GM23338 (cell line): ENCODE measurements around the gene VDAC1. TPM values are rescaled to one million over a fixed set of nuclear protein-coding genes. Genes with fewer than 3 reads are reported as not detected.

Experiments used
- ATAC-seq: fragments of 200-7000 bp; cut with Tn5 transposase; 3 replicates; pipeline ENCODE4 v1.9.1; 2020
- DNase-seq: peaks from one replicate; pipeline ENCODE4 v3.0.0-alpha.2; 2015; ENCODE audit warnings: low spot score
- H2AFZ ChIP-seq: fragments of 200-600 bp; sonication (generic); 2 replicates; pipeline ENCODE4 v1.8.0; 2016; ENCODE audit warnings: antibody characterized with exemption, mild to moderate bottlenecking, moderate library complexity
- H3F3A ChIP-seq: fragments of 200-600 bp; sonication (generic); replicated peaks from 2 replicates; pipeline ENCODE4 v1.8.0; 2017; ENCODE audit warnings: antibody characterized with exemption, mixed run types, low read depth
- H3K27ac ChIP-seq: fragments of 200-600 bp; sonication (generic); 2 replicates; pipeline ENCODE4 v1.6.1; 2016; ENCODE audit warnings: low read depth
- H3K27me3 ChIP-seq: fragments of 200-600 bp; sonication (generic); 2 replicates; pipeline ENCODE4 v1.8.0; 2016; ENCODE audit warnings: mild to moderate bottlenecking, mixed run types, moderate library complexity; ENCODE audit not compliant: insufficient read depth
- H3K36me3 ChIP-seq: fragments of 200-600 bp; sonication (generic); 2 replicates; pipeline ENCODE4 v1.8.0; 2016; ENCODE audit warnings: mild to moderate bottlenecking; ENCODE audit not compliant: insufficient read depth
- H3K4me1 ChIP-seq: fragments of 200-600 bp; sonication (generic); 2 replicates; pipeline ENCODE4 v1.8.0; 2016; ENCODE audit warnings: mild to moderate bottlenecking, moderate library complexity; ENCODE audit not compliant: insufficient read depth
- H3K4me2 ChIP-seq: fragments of 200-600 bp; sonication (generic); 2 replicates; pipeline ENCODE4 v1.7.1; 2017; ENCODE audit warnings: mixed run types
- H3K4me3 ChIP-seq: fragments of 200-600 bp; sonication (generic); 2 replicates; pipeline ENCODE4 v1.6.1; 2016; ENCODE audit warnings: mixed run types
- H3K79me2 ChIP-seq: fragments of 200-600 bp; sonication (generic); replicated peaks from 2 replicates; pipeline ENCODE4 v1.8.0; 2017; ENCODE audit warnings: mild to moderate bottlenecking; ENCODE audit not compliant: insufficient read depth
- H3K9me2 ChIP-seq: fragments of 200-600 bp; sonication (generic); 2 replicates; pipeline ENCODE4 v1.8.0; 2017; ENCODE audit not compliant: insufficient read depth
- H4K20me1 ChIP-seq: fragments of 200-600 bp; sonication (generic); replicated peaks from 2 replicates; pipeline ENCODE4 v1.8.0; 2017; ENCODE audit warnings: mild to moderate bottlenecking; ENCODE audit not compliant: insufficient read depth
- H3K27ac Mint-ChIP-seq: 2 replicates; pipeline ENCODE4 v1.8.0; 2020; ENCODE audit warnings: inconsistent platforms, mild to moderate bottlenecking, moderate library complexity, mixed read lengths
- H3K27me3 Mint-ChIP-seq: 3 replicates; pipeline ENCODE4 v1.8.0; 2022; ENCODE audit warnings: low read depth, mild to moderate bottlenecking, moderate library complexity, mixed read lengths, inconsistent platforms; ENCODE audit not compliant: insufficient read depth, poor library complexity
- H3K36me3 Mint-ChIP-seq: 3 replicates; pipeline ENCODE4 v1.8.0; 2021; ENCODE audit warnings: low read depth, mild to moderate bottlenecking, inconsistent platforms, moderate library complexity, mixed read lengths
- H3K4me1 Mint-ChIP-seq: 3 replicates; pipeline ENCODE4 v1.8.0; 2020; ENCODE audit warnings: mild to moderate bottlenecking, inconsistent platforms, mixed read lengths
- H3K4me3 Mint-ChIP-seq: 3 replicates; pipeline ENCODE4 v1.8.0; 2021; ENCODE audit warnings: moderate library complexity, mild to moderate bottlenecking, inconsistent platforms, mixed read lengths
- H3K9me3 Mint-ChIP-seq: 3 replicates; pipeline ENCODE4 v1.8.0; 2020; ENCODE audit warnings: moderate library complexity, mild to moderate bottlenecking, inconsistent platforms, mixed read lengths
- CREB1 ChIP-seq: fragments of 250-450 bp; sonication (Bioruptor Pico); IDR thresholded peaks from 2 replicates; pipeline ENCODE4 v1.5.0; 2020; ENCODE audit warnings: low read depth, mild to moderate bottlenecking, moderate library complexity
- EZH2 ChIP-seq: fragments of 200-600 bp; sonication (generic); IDR thresholded peaks from one replicate; pipeline ENCODE4 v1.8.0; 2017; ENCODE audit warnings: antibody characterized with exemption, mild to moderate bottlenecking, low read depth; ENCODE audit not compliant: unreplicated experiment
- EZH2phosphoT487 ChIP-seq: fragments of 200-600 bp; sonication (generic); IDR thresholded peaks from one replicate; pipeline ENCODE4 v1.8.1; 2018; ENCODE audit warnings: antibody characterized with exemption; ENCODE audit not compliant: unreplicated experiment
- NANOG ChIP-seq: IDR thresholded peaks from 2 replicates; pipeline ENCODE4 v1.6.1; 2016; ENCODE audit warnings: antibody characterized with exemption, borderline replicate concordance
- POLR2AphosphoS5 ChIP-seq: IDR thresholded peaks from 2 replicates; pipeline ENCODE4 v1.6.1; 2016; ENCODE audit warnings: antibody characterized with exemption, low read depth
- REST ChIP-seq: IDR thresholded peaks from one replicate; pipeline ENCODE4 v1.6.1; 2018; ENCODE audit warnings: antibody characterized with exemption; ENCODE audit not compliant: unreplicated experiment
- STAT1 ChIP-seq: IDR thresholded peaks from one replicate; pipeline ENCODE4 v1.6.1; 2016; ENCODE audit warnings: antibody characterized with exemption; ENCODE audit not compliant: unreplicated experiment
- ZNF331 ChIP-seq: fragments of 250-450 bp; sonication (Bioruptor Pico); IDR thresholded peaks from 2 replicates; pipeline ENCODE4 v1.5.0; 2020; ENCODE audit warnings: low read depth, mild to moderate bottlenecking, moderate library complexity
- polyA plus RNA-seq: library from polyadenylated mRNA; unstranded; fragments of >200 nt; fragmentation: Nextera tagmentation; extraction: Ambion mirVana; gene quantifications from 2 replicates; pipeline ENCODE4 v1.2.1, GENCODE V29; 2016
- total RNA-seq: library from RNA; depleted of rRNA; stranded (reverse); fragments of >200 nt; shearing (Covaris generic); gene quantifications from 2 replicates; pipeline ENCODE4 v1.2.3, GENCODE V29; 2014
- TF ChIP-seq, protein P1 (sequence below), 2 experiments: fragments of 200-600 bp in 1 of 2; sonication (generic) in 1 of 2; conservative IDR thresholded peaks; 2 replicates each; pipeline versions ENCODE4 v1.5.1 to v1.6.1; 2016 to 2017; ENCODE audit warnings: antibody characterized with exemption in 2 of 2, low read depth in 2 of 2, mild to moderate bottlenecking in 2 of 2, moderate library complexity in 1 of 2

VDAC1 gene
- total and polyA plus RNA-seq, 2 experiments from 2014 or later, result 300 to 329 TPM

- no peaks in the 10 kb centered on the region for H3K36me3 Mint-ChIP-seq
Observed at GRCh38 chr5:134027288-134027615, 22.5 kb upstream of the VDAC1 start.

More at GRCh38 chr5:134027288-134027615, 22.5 kb upstream of the VDAC1 start:
- no peak overlapping the region for H3K4me2 ChIP-seq
- no peak overlapping the region for H3K4me3 Mint-ChIP-seq
- H3K27me3 Mint-ChIP-seq, result peaks cover 5% of the 10 kb centered on the region
- no peaks in the 10 kb centered on the region for H3K4me1 ChIP-seq
- no peaks in the 10 kb centered on the region for H3K27me3 ChIP-seq
- no peak overlapping the region for H3K4me3 ChIP-seq
- H3K9me2 ChIP-seq, result no peaks in the 10 kb centered on the region
- H3K27ac Mint-ChIP-seq, result no peak overlapping the region
- no peaks in the 10 kb centered on the region for H3K36me3 ChIP-seq
- no peaks in the 10 kb centered on the region for H3K79me2 ChIP-seq
- DNase-seq, result no peak
- peak; percentile 39; the same call in 2 of the 3 replicates for ATAC-seq
- TF ChIP-seq, protein P1, sequence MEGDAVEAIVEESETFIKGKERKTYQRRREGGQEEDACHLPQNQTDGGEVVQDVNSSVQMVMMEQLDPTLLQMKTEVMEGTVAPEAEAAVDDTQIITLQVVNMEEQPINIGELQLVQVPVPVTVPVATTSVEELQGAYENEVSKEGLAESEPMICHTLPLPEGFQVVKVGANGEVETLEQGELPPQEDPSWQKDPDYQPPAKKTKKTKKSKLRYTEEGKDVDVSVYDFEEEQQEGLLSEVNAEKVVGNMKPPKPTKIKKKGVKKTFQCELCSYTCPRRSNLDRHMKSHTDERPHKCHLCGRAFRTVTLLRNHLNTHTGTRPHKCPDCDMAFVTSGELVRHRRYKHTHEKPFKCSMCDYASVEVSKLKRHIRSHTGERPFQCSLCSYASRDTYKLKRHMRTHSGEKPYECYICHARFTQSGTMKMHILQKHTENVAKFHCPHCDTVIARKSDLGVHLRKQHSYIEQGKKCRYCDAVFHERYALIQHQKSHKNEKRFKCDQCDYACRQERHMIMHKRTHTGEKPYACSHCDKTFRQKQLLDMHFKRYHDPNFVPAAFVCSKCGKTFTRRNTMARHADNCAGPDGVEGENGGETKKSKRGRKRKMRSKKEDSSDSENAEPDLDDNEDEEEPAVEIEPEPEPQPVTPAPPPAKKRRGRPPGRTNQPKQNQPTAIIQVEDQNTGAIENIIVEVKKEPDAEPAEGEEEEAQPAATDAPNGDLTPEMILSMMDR (conservative IDR thresholded peaks at IDR 0.05; ENCODE audit: low read depth in 2 of 2), result no peak
- TF ChIP-seq ZNF331 (no peak), REST (no peak), NANOG (no peak), POLR2AphosphoS5 (no peak), EZH2 (no peak), CREB1 (CRISPR knock-in tag) (no peak), STAT1 (no peak), EZH2phosphoT487 (no peak)
- no peak overlapping the region for H3K27ac ChIP-seq
- no peaks in the 10 kb centered on the region for H3F3A ChIP-seq
- H2AFZ ChIP-seq, result peak overlapping the region; percentile 57
- no peaks in the 10 kb centered on the region for H3K9me3 Mint-ChIP-seq
- no peaks in the 10 kb centered on the region for H4K20me1 ChIP-seq
- no peaks in the 10 kb centered on the region; the same call in 2 of the 3 replicates for H3K4me1 Mint-ChIP-seq
